Osteoblast (primary cell): ENCODE results near the gene LHFPL5. TPM values are rescaled to one million over a fixed set of nuclear protein-coding genes. Genes with fewer than 3 reads are reported as not detected.

Source experiments
- DNase-seq: peaks from one replicate; pipeline ENCODE4 v3.0.0; 2011; ENCODE audit warnings: low spot score, mixed read lengths; ENCODE audit not compliant: insufficient read length; ENCODE audit errors: missing footprints
- H2AFZ ChIP-seq: 2 replicates; pipeline ENCODE4 v1.6.0; 2011; ENCODE audit warnings: mild to moderate bottlenecking, low read length
- H3K27ac ChIP-seq: 2 replicates; pipeline ENCODE4 v1.5.1; 2011; ENCODE audit warnings: mild to moderate bottlenecking, low read depth, low read length, moderate library complexity
- H3K27me3 ChIP-seq: 2 replicates; pipeline ENCODE4 v1.6.0; 2012; ENCODE audit warnings: mild to moderate bottlenecking, control low read depth, inconsistent platforms, low read length, moderate library complexity; ENCODE audit not compliant: insufficient read depth
- H3K36me3 ChIP-seq: 2 replicates; pipeline ENCODE4 v1.5.1; 2011; ENCODE audit warnings: mild to moderate bottlenecking, low read length, control low read depth, moderate library complexity; ENCODE audit not compliant: insufficient read depth
- H3K4me1 ChIP-seq: 2 replicates; pipeline ENCODE4 v1.5.1; 2011; ENCODE audit warnings: mild to moderate bottlenecking, low read length, control low read depth, moderate library complexity; ENCODE audit not compliant: insufficient read depth
- H3K4me2 ChIP-seq: 2 replicates; pipeline ENCODE4 v1.6.0; 2011; ENCODE audit warnings: mild to moderate bottlenecking, low read length; ENCODE audit not compliant: insufficient read depth
- H3K4me3 ChIP-seq: fragments of 200-600 bp; sonication (generic); 3 replicates; pipeline ENCODE4 v1.5.1; 2012; ENCODE audit warnings: mild to moderate bottlenecking, low read length, inconsistent platforms; ENCODE audit not compliant: insufficient read depth
- H3K79me2 ChIP-seq: 2 replicates; pipeline ENCODE4 v1.6.0; 2012; ENCODE audit warnings: mild to moderate bottlenecking, low read length, control low read depth, inconsistent platforms; ENCODE audit not compliant: insufficient read depth
- H3K9me3 ChIP-seq: 2 replicates; pipeline ENCODE4 v1.5.1; 2011; ENCODE audit warnings: low read depth, low read length, control low read depth
- H4K20me1 ChIP-seq: 2 replicates; pipeline ENCODE4 v1.6.0; 2012; ENCODE audit warnings: mild to moderate bottlenecking, low read length, control low read depth; ENCODE audit not compliant: insufficient read depth
- total RNA-seq: library from RNA; depleted of rRNA; stranded (reverse); fragments of >200 nt; gene quantifications from 2 replicates; pipeline ENCODE4 v1.2.3, GENCODE V29; 2012
- TF ChIP-seq, protein P1 (sequence below): IDR thresholded peaks from 2 replicates; pipeline ENCODE4 v1.5.1; 2011; ENCODE audit warnings: mild to moderate bottlenecking, low read depth, low read length, moderate library complexity; ENCODE audit errors: extremely low read depth

Gene LHFPL5
- total RNA-seq, 1 donor, result not detected

DNA sequence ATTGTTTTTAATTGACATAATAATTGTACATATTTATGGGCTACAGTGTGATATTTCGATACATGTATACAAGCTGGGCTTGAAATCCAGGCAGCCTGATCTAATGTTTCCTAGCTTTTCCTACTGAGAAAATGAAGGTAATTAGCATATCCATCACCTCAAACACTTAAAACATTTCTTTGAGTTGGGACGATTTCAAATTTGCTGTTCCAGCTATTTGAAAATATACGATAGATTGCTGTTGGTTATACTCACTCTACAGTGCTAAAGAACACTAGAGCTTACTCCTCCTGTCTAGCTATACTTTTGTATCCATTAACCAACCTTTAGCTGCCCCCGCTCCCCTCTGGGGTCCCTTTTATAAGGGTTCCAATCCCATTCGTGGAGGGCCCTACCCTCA is 4.7 kb downstream of the LHFPL5 start:
- H2AFZ ChIP-seq, result no peak overlapping the region
- H3K79me2 ChIP-seq, result no peaks in the 10 kb centered on the region
- H3K4me2 ChIP-seq, result no peak overlapping the region
- no peak overlapping the region for H3K27ac ChIP-seq
- no peaks in the 10 kb centered on the region for H3K36me3 ChIP-seq
- no peaks in the 10 kb centered on the region for H4K20me1 ChIP-seq
- H3K9me3 ChIP-seq, result no peaks in the 10 kb centered on the region
- H3K27me3 ChIP-seq, result no peaks in the 10 kb centered on the region
- TF ChIP-seq, protein P1, sequence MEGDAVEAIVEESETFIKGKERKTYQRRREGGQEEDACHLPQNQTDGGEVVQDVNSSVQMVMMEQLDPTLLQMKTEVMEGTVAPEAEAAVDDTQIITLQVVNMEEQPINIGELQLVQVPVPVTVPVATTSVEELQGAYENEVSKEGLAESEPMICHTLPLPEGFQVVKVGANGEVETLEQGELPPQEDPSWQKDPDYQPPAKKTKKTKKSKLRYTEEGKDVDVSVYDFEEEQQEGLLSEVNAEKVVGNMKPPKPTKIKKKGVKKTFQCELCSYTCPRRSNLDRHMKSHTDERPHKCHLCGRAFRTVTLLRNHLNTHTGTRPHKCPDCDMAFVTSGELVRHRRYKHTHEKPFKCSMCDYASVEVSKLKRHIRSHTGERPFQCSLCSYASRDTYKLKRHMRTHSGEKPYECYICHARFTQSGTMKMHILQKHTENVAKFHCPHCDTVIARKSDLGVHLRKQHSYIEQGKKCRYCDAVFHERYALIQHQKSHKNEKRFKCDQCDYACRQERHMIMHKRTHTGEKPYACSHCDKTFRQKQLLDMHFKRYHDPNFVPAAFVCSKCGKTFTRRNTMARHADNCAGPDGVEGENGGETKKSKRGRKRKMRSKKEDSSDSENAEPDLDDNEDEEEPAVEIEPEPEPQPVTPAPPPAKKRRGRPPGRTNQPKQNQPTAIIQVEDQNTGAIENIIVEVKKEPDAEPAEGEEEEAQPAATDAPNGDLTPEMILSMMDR, result no peak
- DNase-seq, result no peak
- H3K4me3 ChIP-seq, result no peak overlapping the region
- peaks cover 4% of the 10 kb centered on the region for H3K4me1 ChIP-seq

DNA sequence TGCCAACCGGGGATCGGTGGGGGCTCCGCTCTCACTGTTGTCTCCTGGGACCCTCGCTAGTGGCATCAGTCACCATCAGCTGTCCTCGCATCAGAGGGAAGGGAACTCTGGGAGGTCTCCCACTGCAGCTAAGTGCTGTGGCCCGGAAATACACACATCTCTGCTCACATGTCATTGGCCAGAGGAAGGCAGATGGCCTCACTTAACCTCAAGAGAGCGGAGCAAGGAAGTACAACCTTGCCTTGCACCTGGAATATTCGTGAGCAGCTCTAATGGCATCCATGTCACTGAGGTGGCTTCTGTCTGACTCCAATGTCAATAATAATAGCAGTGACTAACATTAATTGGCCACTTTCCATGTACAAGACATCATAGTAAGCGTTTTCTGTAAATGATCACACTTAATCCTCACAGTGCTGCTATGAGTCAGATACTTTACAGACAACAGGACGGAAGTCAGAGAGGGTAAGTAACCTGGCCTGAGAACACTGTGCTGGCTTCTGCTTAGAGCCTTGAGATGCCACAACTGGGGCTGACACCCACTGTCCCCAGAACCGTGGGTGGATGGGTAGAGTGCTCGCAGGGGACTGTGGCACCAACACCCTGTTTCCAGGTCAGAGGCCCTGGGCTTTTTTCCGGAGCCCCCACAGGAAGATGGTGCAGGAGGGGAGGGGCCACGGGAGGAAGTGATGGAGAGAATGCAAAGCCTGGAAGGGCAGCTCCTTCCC is 6.0 kb downstream of the LHFPL5 start:
- Histone ChIP-seq H3K27me3 (no peaks in the 10 kb centered on the region), H3K4me2 (no peak overlapping the region), H3K4me3 (no peak overlapping the region), H3K79me2 (no peaks in the 10 kb centered on the region), H2AFZ (no peak overlapping the region), H3K9me3 (no peaks in the 10 kb centered on the region), H3K27ac (no peak overlapping the region), H4K20me1 (no peaks in the 10 kb centered on the region), H3K4me1 (peaks cover 4% of the 10 kb centered on the region), H3K36me3 (no peaks in the 10 kb centered on the region)
- TF ChIP-seq, protein P1, result no peak
- peak; percentile 86 for DNase-seq

DNA sequence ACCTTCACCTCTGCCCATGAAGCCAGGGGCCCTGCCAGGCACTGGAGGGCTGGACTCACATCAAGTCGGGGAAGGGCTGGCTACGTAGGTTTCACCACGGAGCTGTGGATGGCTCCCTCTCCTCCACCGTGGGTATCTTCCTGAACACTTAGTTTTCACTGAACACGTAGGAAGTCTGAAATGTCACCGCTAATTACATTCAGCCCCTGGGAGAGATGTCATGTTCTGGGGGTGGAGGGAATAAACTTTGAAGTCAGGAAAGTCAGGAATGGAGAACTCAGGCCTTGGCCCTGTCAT is 6.5 kb downstream of the LHFPL5 start:
- H2AFZ ChIP-seq, result no peak overlapping the region
- H3K9me3 ChIP-seq, result no peaks in the 10 kb centered on the region
- DNase-seq, result peak; percentile 19

DNA sequence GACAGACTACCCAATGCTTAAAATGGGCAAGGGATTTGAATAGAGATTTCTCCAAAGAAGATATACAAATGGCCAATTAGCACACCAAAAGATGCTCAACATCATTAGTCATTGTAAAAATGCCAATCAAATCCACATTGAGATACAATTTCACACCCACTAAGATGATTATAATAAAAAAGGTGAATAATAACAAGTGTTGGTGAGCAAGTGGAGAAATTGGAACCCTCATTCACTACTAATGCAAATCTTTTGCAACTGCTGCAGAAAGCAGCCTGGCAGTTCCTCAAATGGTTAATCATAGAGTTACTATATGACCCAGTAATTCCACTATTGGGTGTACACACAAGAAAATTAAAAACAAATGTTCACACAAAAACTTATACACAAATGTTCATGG is 12.4 kb downstream of the LHFPL5 start:
- Histone ChIP-seq H3K27me3 (no peaks in the 10 kb centered on the region), H3K36me3 (no peaks in the 10 kb centered on the region), H3K9me3 (peaks cover 2% of the 10 kb centered on the region), H3K4me1 (no peaks in the 10 kb centered on the region), H3K27ac (no peak overlapping the region), H3K4me2 (no peak overlapping the region), H3K4me3 (no peak overlapping the region), H2AFZ (no peak overlapping the region), H4K20me1 (no peaks in the 10 kb centered on the region), H3K79me2 (no peaks in the 10 kb centered on the region)
- DNase-seq, result no peak
- TF ChIP-seq, protein P1, result no peak

More for the DNA sequence above, 6.5 kb downstream of the LHFPL5 start:
- no peak overlapping the region for H3K4me2 ChIP-seq
- no peaks in the 10 kb centered on the region for H3K27me3 ChIP-seq
- H3K4me1 ChIP-seq, result peaks cover 4% of the 10 kb centered on the region
- H4K20me1 ChIP-seq, result no peaks in the 10 kb centered on the region
- H3K36me3 ChIP-seq, result no peaks in the 10 kb centered on the region
- TF ChIP-seq, protein P1, result no peak
- no peak overlapping the region for H3K4me3 ChIP-seq
- H3K27ac ChIP-seq, result no peak overlapping the region
- no peaks in the 10 kb centered on the region for H3K79me2 ChIP-seq
